Stimulated activated memory B cell treated with anti-CD40 and anti-IgM and Interleukin-4, amounts not matched to agents 10 μg/mL and 1 μg/mL and 100 μg/mL, for 72 hours (primary cell): Measurements from ENCODE around the gene RUNX1.
"Not testable (repeated sequence)": the region's sequence is repeated elsewhere in the genome, so short reads cannot be mapped to it uniquely, and the experiment has no call there.

ENCODE experiments used
- ATAC-seq: fragments of 150-1000 bp; cut with Tn5 transposase; 2 replicates; pipeline ENCODE4 v1.10.0; 2021
- H3K27ac Mint-ChIP-seq: one replicate; pipeline ENCODE4 v1.8.0; 2022; ENCODE audit warnings: mild to moderate bottlenecking, mixed read lengths
- H3K27me3 Mint-ChIP-seq: one replicate; pipeline ENCODE4 v1.8.0; 2022; ENCODE audit warnings: mixed read lengths
- H3K36me3 Mint-ChIP-seq: one replicate; pipeline ENCODE4 v1.8.0; 2022; ENCODE audit warnings: mixed read lengths
- H3K4me1 Mint-ChIP-seq: one replicate; pipeline ENCODE4 v1.8.0; 2022; ENCODE audit warnings: mixed read lengths
- H3K4me3 Mint-ChIP-seq: one replicate; pipeline ENCODE4 v1.8.0; 2022; ENCODE audit warnings: mild to moderate bottlenecking, moderate library complexity, mixed read lengths
- H3K9me3 Mint-ChIP-seq: one replicate; pipeline ENCODE4 v1.8.0; 2022; ENCODE audit warnings: mixed read lengths

The RUNX1 gene

GRCh38 chr21:34952701-34953100, 96.4 kb downstream of the RUNX1 start:
- Mint-ChIP-seq H3K4me3 (no peak overlapping the region), H3K4me1 (peaks cover 11% of the 10 kb centered on the region), H3K9me3 (no peaks in the 10 kb centered on the region), H3K27me3 (no peaks in the 10 kb centered on the region), H3K27ac (no peak overlapping the region), H3K36me3 (peaks cover 35% of the 10 kb centered on the region)
- no peak for ATAC-seq

GRCh38 chr21:34951868-34952267, 97.2 kb downstream of the RUNX1 start:
- H3K4me3 Mint-ChIP-seq, H3K9me3 Mint-ChIP-seq, H3K27ac Mint-ChIP-seq, ATAC-seq, H3K27me3 Mint-ChIP-seq: not testable (repeated sequence)
- Mint-ChIP-seq H3K36me3 (peaks cover 34% of the 10 kb centered on the region), H3K4me1 (peaks cover 15% of the 10 kb centered on the region)

GRCh38 chr21:34950980-34951379, 98.1 kb downstream of the RUNX1 start:
- Mint-ChIP-seq H3K9me3 (no peaks in the 10 kb centered on the region), H3K36me3 (peaks cover 31% of the 10 kb centered on the region), H3K4me3 (no peak overlapping the region), H3K4me1 (peaks cover 24% of the 10 kb centered on the region), H3K27me3 (no peaks in the 10 kb centered on the region), H3K27ac (no peak overlapping the region)
- ATAC-seq = no peak

DNA sequence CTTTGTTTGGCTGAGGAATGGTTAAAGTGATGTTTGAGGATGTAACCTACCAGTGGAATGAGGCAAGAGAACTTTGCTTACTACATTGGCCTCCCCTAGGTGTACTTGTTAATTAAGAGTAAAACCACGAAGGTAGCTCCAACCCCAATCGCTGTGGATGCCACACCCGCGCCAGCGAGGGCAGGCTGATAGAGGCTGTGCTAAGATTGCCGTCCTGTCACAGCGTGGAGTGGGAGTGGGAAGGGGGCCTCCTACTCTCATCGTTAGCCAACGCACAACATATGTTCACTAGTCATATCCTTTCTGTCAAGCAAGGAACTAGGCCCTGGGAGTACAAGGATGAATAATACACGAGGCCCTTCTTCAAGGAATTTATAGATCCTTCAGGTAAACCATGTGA, 99.6 kb downstream of the RUNX1 start:
- no peak for ATAC-seq
- Mint-ChIP-seq H3K36me3 (peaks cover 25% of the 10 kb centered on the region), H3K27me3 (no peaks in the 10 kb centered on the region), H3K4me1 (peaks cover 34% of the 10 kb centered on the region), H3K27ac (no peak overlapping the region), H3K4me3 (no peak overlapping the region), H3K9me3 (no peaks in the 10 kb centered on the region)

DNA sequence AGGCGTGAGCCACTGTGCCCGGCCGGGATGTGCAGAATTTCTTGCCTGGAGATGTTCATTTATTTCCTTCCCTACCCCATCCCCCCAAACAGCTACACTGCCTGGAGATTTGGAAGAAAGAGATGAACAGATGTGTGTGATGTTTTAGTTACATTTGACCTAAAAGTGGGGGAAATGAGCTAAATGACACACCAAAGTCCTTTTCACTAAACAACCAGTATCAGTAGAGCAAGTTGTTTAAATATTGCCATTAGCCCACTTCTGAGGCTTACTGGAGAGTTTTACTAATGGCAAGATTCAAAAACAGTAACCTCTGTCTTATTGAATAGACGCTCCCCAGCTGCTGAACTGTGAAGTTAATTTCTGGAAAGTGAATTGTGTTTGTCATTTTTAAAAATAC, 100.1 kb downstream of the RUNX1 start:
- no peaks in the 10 kb centered on the region for H3K9me3 Mint-ChIP-seq
- ATAC-seq = no peak
- peaks cover 20% of the 10 kb centered on the region for H3K36me3 Mint-ChIP-seq
- H3K27me3 Mint-ChIP-seq = no peaks in the 10 kb centered on the region
- no peak overlapping the region for H3K4me3 Mint-ChIP-seq
- peaks cover 34% of the 10 kb centered on the region for H3K4me1 Mint-ChIP-seq
- H3K27ac Mint-ChIP-seq = no peak overlapping the region

DNA sequence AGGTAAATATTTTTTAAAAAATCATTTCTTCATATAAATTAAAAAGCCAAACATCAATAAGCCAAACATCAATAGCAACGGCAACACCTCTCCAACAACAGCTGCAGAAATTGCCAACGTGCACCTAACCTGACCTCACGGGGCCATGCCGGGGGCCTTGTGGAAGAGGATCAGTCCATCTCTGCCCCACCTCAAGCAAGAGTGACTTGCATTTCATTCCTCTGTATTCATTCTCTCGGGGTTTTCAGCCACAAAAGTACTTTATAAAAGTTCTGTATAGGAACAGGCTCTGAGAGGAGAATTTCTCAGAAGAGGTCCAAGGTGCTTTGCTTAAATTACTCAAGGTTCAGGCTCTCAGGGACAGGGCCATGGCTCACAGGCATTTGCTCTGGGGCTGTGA, 100.9 kb downstream of the RUNX1 start:
- no peak for ATAC-seq
- Mint-ChIP-seq H3K27ac (no peak overlapping the region), H3K4me1 (peaks cover 38% of the 10 kb centered on the region), H3K27me3 (no peaks in the 10 kb centered on the region), H3K4me3 (no peak overlapping the region), H3K36me3 (peaks cover 17% of the 10 kb centered on the region), H3K9me3 (no peaks in the 10 kb centered on the region)

DNA sequence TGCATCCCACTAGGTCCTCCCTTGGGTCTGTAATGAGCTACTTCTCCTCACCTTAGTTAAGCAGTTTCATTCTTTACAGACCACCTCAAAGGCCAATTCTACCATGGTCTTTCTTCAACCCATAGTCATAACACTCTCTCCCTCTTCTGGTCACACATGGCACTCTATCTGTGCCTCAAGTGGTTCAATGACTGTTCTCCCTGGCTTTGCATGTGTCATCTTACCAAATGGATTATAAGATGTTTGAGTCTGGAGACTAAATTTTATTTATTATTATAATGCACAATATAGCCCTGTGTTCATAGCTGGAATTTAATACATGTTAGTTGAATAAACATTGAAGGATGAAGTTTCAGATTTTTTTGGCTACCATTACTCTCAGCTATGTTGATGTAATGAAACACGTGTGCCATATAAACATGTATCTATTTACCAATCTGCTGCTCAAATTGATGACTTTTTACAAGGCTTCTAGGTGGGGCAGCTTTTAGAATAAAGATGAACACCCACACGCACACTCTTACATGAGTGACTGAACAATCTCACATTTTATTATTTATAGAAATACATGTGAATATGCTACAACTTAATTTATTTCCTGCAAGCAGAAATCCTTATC, 102.1 kb downstream of the RUNX1 start:
- H3K27me3 Mint-ChIP-seq = no peaks in the 10 kb centered on the region
- H3K4me3 Mint-ChIP-seq = no peak overlapping the region
- ATAC-seq = peak; percentile 70
- H3K9me3 Mint-ChIP-seq = no peaks in the 10 kb centered on the region
- H3K36me3 Mint-ChIP-seq = peaks cover 16% of the 10 kb centered on the region
- peak overlapping the region; percentile 78 for H3K27ac Mint-ChIP-seq
- H3K4me1 Mint-ChIP-seq = peaks cover 44% of the 10 kb centered on the region

DNA sequence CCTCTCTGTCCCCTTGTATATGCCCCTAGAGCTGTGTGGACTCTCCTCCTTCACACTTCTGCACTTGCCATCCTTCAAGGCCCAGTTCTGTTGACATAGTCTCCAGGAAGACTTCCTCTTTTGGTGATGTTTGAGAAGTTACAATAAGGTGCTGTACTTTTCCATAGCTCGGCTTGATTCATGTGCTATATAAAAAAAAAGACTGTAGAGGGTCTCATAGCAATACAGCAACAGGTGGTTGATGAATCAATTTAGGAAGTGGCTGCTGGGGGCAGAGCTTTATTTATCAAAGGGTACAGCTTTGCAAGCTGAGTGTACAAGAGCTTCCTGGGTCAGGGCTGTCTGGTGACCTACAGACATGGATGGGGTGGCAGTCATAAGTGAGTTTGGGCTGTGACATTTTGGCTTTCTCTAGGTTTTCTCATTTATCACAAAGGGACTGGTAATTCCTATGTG, 102.7 kb downstream of the RUNX1 start:
- peak overlapping the region; percentile 78 for H3K27ac Mint-ChIP-seq
- no peaks in the 10 kb centered on the region for H3K9me3 Mint-ChIP-seq
- no peaks in the 10 kb centered on the region for H3K27me3 Mint-ChIP-seq
- peaks cover 13% of the 10 kb centered on the region for H3K36me3 Mint-ChIP-seq
- ATAC-seq = peak; percentile 72
- H3K4me1 Mint-ChIP-seq = peaks cover 45% of the 10 kb centered on the region
- peak overlapping the region; percentile 22 for H3K4me3 Mint-ChIP-seq

- no peak overlapping the region for H3K4me3 Mint-ChIP-seq
- H3K4me1 Mint-ChIP-seq = peaks cover 56% of the 10 kb centered on the region
- no peaks in the 10 kb centered on the region for H3K27me3 Mint-ChIP-seq
- H3K36me3 Mint-ChIP-seq = peaks cover 13% of the 10 kb centered on the region
- H3K27ac Mint-ChIP-seq = peak overlapping the region; percentile 78
- no peak for ATAC-seq
- H3K9me3 Mint-ChIP-seq = no peaks in the 10 kb centered on the region
Measured at GRCh38 chr21:34945288-34945687, 103.8 kb downstream of the RUNX1 start.

- Mint-ChIP-seq H3K4me1 (peaks cover 60% of the 10 kb centered on the region), H3K4me3 (no peak overlapping the region), H3K27ac (peak overlapping the region; percentile 25), H3K9me3 (no peaks in the 10 kb centered on the region), H3K27me3 (no peaks in the 10 kb centered on the region), H3K36me3 (peaks cover 13% of the 10 kb centered on the region)
- no peak for ATAC-seq
Measured at GRCh38 chr21:34944015-34944755, 104.9 kb downstream of the RUNX1 start.

GRCh38 chr21:34942911-34943310, 106.2 kb downstream of the RUNX1 start:
- Mint-ChIP-seq H3K9me3 (no peaks in the 10 kb centered on the region), H3K27me3 (no peaks in the 10 kb centered on the region), H3K36me3 (peaks cover 13% of the 10 kb centered on the region), H3K27ac (peak overlapping the region; percentile 77), H3K4me1 (peaks cover 68% of the 10 kb centered on the region), H3K4me3 (no peak overlapping the region)
- ATAC-seq = peak; percentile 75

DNA sequence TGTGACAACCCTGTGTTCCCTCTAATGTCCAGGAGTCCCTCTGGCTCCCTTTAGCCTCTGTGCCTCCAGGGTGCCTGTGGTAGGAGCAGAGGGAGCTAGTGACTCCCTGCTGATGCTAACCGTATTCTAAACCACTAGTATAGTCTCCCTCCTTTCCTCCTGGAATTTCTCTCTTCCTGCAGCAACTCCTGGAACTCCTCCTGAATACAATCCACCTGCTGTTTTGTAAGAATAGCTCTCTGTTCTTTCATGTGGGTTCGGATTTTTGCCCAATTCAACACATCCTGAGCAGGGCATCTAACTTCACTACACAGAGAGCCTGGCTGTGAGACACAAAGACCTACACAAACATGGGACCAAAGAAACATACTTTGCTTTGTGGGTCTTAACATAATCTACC, 107.9 kb downstream of the RUNX1 start:
- H3K4me3 Mint-ChIP-seq = no peak overlapping the region
- H3K36me3 Mint-ChIP-seq = peaks cover 10% of the 10 kb centered on the region

GRCh38 chr21:34939673-34940331, 109.3 kb downstream of the RUNX1 start:
- no peaks in the 10 kb centered on the region for H3K9me3 Mint-ChIP-seq
- H3K27me3 Mint-ChIP-seq = no peaks in the 10 kb centered on the region
- no peak for ATAC-seq
- H3K36me3 Mint-ChIP-seq = no peaks in the 10 kb centered on the region
- H3K4me1 Mint-ChIP-seq = peaks cover 61% of the 10 kb centered on the region
- no peak overlapping the region for H3K4me3 Mint-ChIP-seq
- peak overlapping the region; percentile 46 for H3K27ac Mint-ChIP-seq

More for the DNA sequence above, 107.9 kb downstream of the RUNX1 start:
- ATAC-seq = no peak
- Mint-ChIP-seq H3K27me3 (no peaks in the 10 kb centered on the region), H3K4me1 (peaks cover 59% of the 10 kb centered on the region), H3K27ac (peak overlapping the region; percentile 49), H3K9me3 (no peaks in the 10 kb centered on the region)

DNA sequence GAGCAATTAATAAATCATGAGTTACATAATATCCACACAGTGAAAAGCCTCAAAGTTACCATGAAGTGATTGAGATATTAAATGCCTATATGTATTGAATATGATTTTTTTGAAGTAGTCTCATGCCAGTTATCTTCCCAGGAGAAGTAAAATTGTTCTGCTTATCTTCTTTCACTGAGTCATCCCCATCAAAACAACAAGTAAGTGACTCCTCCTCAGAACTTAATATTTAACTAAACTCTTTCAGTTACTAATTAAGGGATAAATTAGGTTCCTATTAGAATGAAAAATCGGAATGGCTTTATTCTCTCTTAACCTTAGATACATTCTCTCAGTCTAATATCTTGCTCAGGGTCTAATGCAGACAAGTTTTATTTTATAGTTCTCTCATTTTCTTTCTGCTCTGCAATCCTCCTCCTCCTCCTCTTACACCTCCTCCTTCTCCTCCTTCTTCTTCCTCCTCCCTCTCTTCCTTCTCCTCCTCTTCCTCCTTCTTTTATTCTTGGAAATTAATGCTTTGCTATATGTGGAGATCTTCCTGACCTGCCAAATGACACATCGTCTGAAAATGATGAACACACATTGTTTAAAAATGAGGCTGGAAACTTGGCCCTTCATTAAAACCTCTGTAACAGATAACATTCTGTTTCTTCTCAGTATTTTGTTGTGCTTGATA, 110.9 kb downstream of the RUNX1 start:
- no peaks in the 10 kb centered on the region for H3K27me3 Mint-ChIP-seq
- ATAC-seq = no peak
- H3K4me1 Mint-ChIP-seq = peaks cover 65% of the 10 kb centered on the region
- H3K9me3 Mint-ChIP-seq = no peaks in the 10 kb centered on the region
- no peak overlapping the region for H3K4me3 Mint-ChIP-seq
- H3K27ac Mint-ChIP-seq = peak overlapping the region; percentile 25
- H3K36me3 Mint-ChIP-seq = no peaks in the 10 kb centered on the region

DNA sequence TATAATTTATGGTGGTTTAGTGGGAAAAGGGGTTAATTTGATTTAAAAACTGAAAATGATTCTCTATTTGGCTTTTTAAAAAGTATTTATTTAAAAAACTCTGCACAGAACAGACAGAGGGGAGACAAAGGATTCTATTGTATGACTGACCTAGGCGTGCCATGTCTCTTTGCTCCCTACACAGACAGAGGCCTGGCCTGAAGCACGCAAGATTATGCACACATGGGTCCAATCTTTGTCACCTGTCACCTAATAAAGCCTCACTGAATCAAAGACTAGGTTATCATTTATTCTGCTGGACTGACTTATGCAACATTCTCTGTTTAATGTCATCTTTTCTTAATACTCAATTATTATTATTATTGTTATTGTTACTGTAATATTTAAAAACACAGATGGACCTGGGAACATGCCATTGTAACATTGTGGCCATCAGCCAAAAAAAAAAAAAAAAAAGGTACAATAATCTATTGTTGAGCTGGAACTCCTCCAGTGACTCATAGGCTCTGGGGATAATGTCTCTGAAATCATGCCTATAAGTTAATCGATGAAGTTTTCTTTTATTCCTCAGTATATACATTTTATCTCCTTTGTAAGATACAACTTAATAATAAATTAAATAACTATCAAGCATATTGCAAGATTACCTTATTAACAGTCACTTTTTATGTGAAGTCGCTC, 112.1 kb downstream of the RUNX1 start:
- Mint-ChIP-seq H3K27ac (peak overlapping the region; percentile 88), H3K36me3 (no peaks in the 10 kb centered on the region), H3K4me1 (peaks cover 66% of the 10 kb centered on the region), H3K4me3 (no peak overlapping the region), H3K27me3 (no peaks in the 10 kb centered on the region), H3K9me3 (peaks cover 3% of the 10 kb centered on the region)
- no peak for ATAC-seq
